ENCODE results near the gene ZNF80. TPM values are rescaled to one million over a fixed set of nuclear protein-coding genes. Genes with fewer than 3 reads are reported as not detected.
"Not testable (repeated sequence)": the region's sequence is repeated elsewhere in the genome, so short reads cannot be mapped to it uniquely, and the experiment has no call there.

ZNF80 gene
- not detected for total RNA-seq
- not detected for polyA plus RNA-seq (2013, experiment 1 of 2)
- polyA plus RNA-seq (2013, experiment 2 of 2) = not detected
- long read RNA-seq, experiment 1 = 0 reads
- long read RNA-seq, experiment 2 = 0 reads
- long read RNA-seq, experiment 3 = 0 reads
- long read RNA-seq, experiment 4 = 0 reads

DNA sequence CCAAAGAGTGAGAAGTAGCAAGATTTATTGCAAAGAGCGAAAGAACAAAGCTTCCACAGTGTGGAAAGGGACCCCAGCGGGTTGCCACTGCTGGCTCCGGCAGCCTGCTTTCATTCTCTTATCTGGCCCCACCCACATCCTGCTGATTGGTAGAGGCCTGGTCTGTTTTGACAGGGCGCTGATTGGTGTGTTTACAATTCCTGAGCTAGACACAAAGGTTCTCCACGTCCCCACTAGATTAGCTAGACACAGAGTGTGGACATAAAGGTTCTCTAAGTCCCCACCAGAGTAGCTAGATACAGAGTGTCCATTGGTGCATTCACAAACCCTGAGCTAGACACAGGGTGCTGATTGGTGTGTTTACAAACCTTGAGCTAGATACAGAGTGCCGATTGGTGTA, at the start of gene ZNF80:
TSS of gene ZNF80 (minus strand) at position 101 of the 400 bp plus-strand sequence. CDS start 504 bp downstream, outside the sequence.
- DNase-seq; H3K36me3 Mint-ChIP-seq (ENCODE audit: low read depth); H3K4me3 Mint-ChIP-seq; H3K4me1 Mint-ChIP-seq; H3K27ac Mint-ChIP-seq; H3K9ac ChIP-seq (ENCODE audit: extremely low read depth, low read length, poor library complexity, severe bottlenecking); H3K9me3 ChIP-seq (ENCODE audit: control insufficient read depth, low read length); H3K36me3 ChIP-seq (ENCODE audit: control insufficient read depth, insufficient read depth, low read length); H3K27me3 Mint-ChIP-seq (ENCODE audit: insufficient read depth); H3K4me3 ChIP-seq (ENCODE audit: low read length); H3K27me3 ChIP-seq (ENCODE audit: control insufficient read depth, insufficient read depth, low read length, poor library complexity, severe bottlenecking); H3K4me1 ChIP-seq (ENCODE audit: control insufficient read depth, insufficient read depth, low read length); H3K27ac ChIP-seq (ENCODE audit: low read depth, low read length): not testable (repeated sequence)
- H3K9me3 Mint-ChIP-seq = peaks cover 14% of the 10 kb centered on the region
- WGBS, 2 experiments (ENCODE audit: insufficient coverage in 1 of 2, insufficient read length in 1 of 2) = 92% methylated on average over 5 of the region's 6 CpGs; no CpG with 5 or more reads in 1 of the 2 experiments

DNA sequence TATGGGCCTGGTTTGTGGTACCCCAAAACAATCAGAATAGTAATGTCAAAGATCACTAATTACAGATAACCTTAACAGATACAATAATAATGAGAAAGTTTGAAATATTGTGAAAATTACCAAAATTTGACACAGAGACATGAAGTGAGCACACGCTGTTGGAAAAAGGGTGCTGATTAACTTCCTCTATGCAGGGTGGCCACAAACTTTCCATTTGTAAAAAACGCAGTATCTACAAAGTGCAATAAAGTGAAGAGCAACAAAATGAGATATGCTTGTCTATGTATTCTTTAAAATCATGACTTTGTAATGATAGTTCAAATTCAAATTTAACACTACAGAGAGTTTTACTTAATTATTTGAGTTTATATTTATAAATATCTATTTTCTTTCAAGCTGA, 48.9 kb upstream of the ZNF80 start:
- Histone ChIP-seq H3K4me1 (ENCODE audit: control insufficient read depth, insufficient read depth, low read length) (no peaks in the 10 kb centered on the region), H3K27me3 (ENCODE audit: control insufficient read depth, insufficient read depth, low read length, poor library complexity, severe bottlenecking) (no peaks in the 10 kb centered on the region), H3K9ac (ENCODE audit: extremely low read depth, low read length, poor library complexity, severe bottlenecking) (no peak overlapping the region), H3K9me3 (ENCODE audit: control insufficient read depth, low read length) (no peaks in the 10 kb centered on the region), H3K4me3 (ENCODE audit: low read length) (no peak overlapping the region), H3K27ac (ENCODE audit: low read depth, low read length) (no peak overlapping the region), H3K36me3 (ENCODE audit: control insufficient read depth, insufficient read depth, low read length) (no peaks in the 10 kb centered on the region)
- TF ChIP-seq, protein P1, sequence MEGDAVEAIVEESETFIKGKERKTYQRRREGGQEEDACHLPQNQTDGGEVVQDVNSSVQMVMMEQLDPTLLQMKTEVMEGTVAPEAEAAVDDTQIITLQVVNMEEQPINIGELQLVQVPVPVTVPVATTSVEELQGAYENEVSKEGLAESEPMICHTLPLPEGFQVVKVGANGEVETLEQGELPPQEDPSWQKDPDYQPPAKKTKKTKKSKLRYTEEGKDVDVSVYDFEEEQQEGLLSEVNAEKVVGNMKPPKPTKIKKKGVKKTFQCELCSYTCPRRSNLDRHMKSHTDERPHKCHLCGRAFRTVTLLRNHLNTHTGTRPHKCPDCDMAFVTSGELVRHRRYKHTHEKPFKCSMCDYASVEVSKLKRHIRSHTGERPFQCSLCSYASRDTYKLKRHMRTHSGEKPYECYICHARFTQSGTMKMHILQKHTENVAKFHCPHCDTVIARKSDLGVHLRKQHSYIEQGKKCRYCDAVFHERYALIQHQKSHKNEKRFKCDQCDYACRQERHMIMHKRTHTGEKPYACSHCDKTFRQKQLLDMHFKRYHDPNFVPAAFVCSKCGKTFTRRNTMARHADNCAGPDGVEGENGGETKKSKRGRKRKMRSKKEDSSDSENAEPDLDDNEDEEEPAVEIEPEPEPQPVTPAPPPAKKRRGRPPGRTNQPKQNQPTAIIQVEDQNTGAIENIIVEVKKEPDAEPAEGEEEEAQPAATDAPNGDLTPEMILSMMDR (conservative IDR thresholded peaks at IDR 0.05) = no peak
- H3K27ac Mint-ChIP-seq = no peak overlapping the region
- H3K27me3 Mint-ChIP-seq (ENCODE audit: insufficient read depth) = no peaks in the 10 kb centered on the region
- 91 to 100% methylated on average over 1 to 2 of the region's 2 CpGs for WGBS, 2 experiments (ENCODE audit: insufficient coverage in 1 of 2, insufficient read length in 1 of 2)
- no peak for DNase-seq
- H3K4me3 Mint-ChIP-seq = no peak overlapping the region
- H3K9me3 Mint-ChIP-seq = peaks cover 3% of the 10 kb centered on the region
- H3K36me3 Mint-ChIP-seq (ENCODE audit: low read depth) = no peaks in the 10 kb centered on the region
- no peaks in the 10 kb centered on the region for H3K4me1 Mint-ChIP-seq

DNA sequence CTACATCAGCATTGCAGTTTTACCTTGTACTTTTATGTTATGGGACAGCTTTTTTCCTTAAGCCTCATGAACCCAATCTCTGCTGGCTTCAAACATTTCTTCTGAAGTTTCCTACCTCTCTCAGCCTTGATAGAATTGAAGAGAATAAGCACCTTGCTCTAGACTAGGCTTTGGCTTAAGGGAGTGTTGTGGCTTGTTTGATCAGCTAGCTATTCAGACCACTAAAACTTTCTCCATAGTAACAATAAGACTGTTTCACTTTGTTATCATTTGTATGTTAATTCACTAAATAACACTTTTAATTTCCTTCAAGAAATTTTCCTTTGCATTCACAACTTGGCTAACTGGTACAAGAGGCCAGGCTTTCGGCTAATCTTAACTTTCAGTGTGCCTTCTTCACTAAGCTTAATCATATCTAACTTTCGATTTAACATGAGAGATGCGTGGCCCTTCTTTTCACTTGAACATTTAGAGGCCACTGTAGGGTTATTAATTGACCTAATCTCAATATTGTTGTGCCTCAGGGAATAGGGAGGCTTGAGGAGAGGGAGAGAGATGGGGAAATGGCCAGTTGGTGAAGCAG, 48.4 kb upstream of the ZNF80 start:
- H3K9ac ChIP-seq (ENCODE audit: extremely low read depth, low read length, poor library complexity, severe bottlenecking) = no peak overlapping the region
- TF ChIP-seq, protein P1 (conservative IDR thresholded peaks at IDR 0.05) = no peak
- Mint-ChIP-seq H3K9me3 (peaks cover 5% of the 10 kb centered on the region), H3K27me3 (ENCODE audit: insufficient read depth) (no peaks in the 10 kb centered on the region), H3K4me1 (no peaks in the 10 kb centered on the region), H3K4me3 (no peak overlapping the region), H3K36me3 (ENCODE audit: low read depth) (no peaks in the 10 kb centered on the region), H3K27ac (no peak overlapping the region)
- WGBS, 2 experiments (ENCODE audit: insufficient coverage in 1 of 2, insufficient read length in 1 of 2) = 93 to 97% methylated on average over 3 of the region's 3 CpGs
- H3K4me3 ChIP-seq (ENCODE audit: low read length) = no peak overlapping the region
- H3K36me3 ChIP-seq (ENCODE audit: control insufficient read depth, insufficient read depth, low read length) = no peaks in the 10 kb centered on the region
- no peak overlapping the region for H3K27ac ChIP-seq (ENCODE audit: low read depth, low read length)
- H3K27me3 ChIP-seq (ENCODE audit: control insufficient read depth, insufficient read depth, low read length, poor library complexity, severe bottlenecking) = no peaks in the 10 kb centered on the region
- DNase-seq = no peak
- no peaks in the 10 kb centered on the region for H3K4me1 ChIP-seq (ENCODE audit: control insufficient read depth, insufficient read depth, low read length)
- no peaks in the 10 kb centered on the region for H3K9me3 ChIP-seq (ENCODE audit: control insufficient read depth, low read length)
